Measurements from ENCODE around the gene RNF125.

GRCh38 chr18:32086881-32087280, 68.3 kb downstream of the RNF125 start:
- TF ChIP-seq POLR2AphosphoS5 (IDR thresholded peaks at IDR 0.05) (peak in 1 of 3 donors; percentile 15), CTCF (IDR thresholded peaks at IDR 0.05 in 8 of 11, conservative IDR thresholded peaks at IDR 0.05 in 3 of 11) (no peak)
